Ovary (tissue), 3 donors: Measurements from ENCODE around the gene KCNIP4.

Experiments used
- EP300 ChIP-seq: sonication (generic); formaldehyde crosslinking; IDR thresholded peaks from one replicate; pipeline ENCODE4 v1.6.1; 2017; ENCODE audit warnings: antibody characterized with exemption
- TF ChIP-seq, protein P1 (sequence below), 3 donors: fragments of 450-650 bp in 2 of 3; fragments of 200-600 bp in 1 of 3; IDR thresholded peaks; one replicate each; pipeline versions ENCODE4 v1.5.1 to v1.8.0; 2016 to 2022; ENCODE audit warnings: antibody characterized with exemption in 3 of 3, mild to moderate bottlenecking in 1 of 3
- donor health status: DM: no; HTN: no; CAD: no.

DNA sequence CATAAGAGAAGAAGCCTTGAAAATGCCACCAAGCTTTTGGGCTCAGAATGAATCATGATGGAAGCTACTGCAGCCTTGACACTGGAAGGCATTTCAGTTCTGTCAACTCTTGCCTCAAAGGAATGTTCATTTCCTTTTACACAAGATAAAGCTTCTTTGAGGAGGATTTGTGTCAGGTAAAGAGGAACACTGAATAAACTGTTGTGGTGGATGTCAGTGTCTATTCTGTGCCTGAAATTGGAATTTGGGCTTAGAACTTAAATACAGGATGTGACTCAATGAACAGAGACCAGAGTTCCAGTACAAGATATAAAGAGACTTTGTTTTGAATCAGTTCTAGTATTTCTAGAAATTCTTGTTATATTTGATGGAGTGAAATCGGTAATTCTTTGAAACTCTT lies 935.1 kb downstream of the KCNIP4 start:
- TF ChIP-seq, protein P1, sequence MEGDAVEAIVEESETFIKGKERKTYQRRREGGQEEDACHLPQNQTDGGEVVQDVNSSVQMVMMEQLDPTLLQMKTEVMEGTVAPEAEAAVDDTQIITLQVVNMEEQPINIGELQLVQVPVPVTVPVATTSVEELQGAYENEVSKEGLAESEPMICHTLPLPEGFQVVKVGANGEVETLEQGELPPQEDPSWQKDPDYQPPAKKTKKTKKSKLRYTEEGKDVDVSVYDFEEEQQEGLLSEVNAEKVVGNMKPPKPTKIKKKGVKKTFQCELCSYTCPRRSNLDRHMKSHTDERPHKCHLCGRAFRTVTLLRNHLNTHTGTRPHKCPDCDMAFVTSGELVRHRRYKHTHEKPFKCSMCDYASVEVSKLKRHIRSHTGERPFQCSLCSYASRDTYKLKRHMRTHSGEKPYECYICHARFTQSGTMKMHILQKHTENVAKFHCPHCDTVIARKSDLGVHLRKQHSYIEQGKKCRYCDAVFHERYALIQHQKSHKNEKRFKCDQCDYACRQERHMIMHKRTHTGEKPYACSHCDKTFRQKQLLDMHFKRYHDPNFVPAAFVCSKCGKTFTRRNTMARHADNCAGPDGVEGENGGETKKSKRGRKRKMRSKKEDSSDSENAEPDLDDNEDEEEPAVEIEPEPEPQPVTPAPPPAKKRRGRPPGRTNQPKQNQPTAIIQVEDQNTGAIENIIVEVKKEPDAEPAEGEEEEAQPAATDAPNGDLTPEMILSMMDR (IDR thresholded peaks at IDR 0.05), result no peak
- TF ChIP-seq EP300, result no peak
